ENCODE measurements around the gene TYW5. TPM values are rescaled to one million over a fixed set of nuclear protein-coding genes. Genes with fewer than 3 reads are reported as not detected.

The TYW5 gene
- total and polyA plus RNA-seq, 2 of the 13 experiments (the other 11 are each of a cell fraction or from before 2014, with no cell fraction given) = 8.3 to 14.6 TPM

DNA sequence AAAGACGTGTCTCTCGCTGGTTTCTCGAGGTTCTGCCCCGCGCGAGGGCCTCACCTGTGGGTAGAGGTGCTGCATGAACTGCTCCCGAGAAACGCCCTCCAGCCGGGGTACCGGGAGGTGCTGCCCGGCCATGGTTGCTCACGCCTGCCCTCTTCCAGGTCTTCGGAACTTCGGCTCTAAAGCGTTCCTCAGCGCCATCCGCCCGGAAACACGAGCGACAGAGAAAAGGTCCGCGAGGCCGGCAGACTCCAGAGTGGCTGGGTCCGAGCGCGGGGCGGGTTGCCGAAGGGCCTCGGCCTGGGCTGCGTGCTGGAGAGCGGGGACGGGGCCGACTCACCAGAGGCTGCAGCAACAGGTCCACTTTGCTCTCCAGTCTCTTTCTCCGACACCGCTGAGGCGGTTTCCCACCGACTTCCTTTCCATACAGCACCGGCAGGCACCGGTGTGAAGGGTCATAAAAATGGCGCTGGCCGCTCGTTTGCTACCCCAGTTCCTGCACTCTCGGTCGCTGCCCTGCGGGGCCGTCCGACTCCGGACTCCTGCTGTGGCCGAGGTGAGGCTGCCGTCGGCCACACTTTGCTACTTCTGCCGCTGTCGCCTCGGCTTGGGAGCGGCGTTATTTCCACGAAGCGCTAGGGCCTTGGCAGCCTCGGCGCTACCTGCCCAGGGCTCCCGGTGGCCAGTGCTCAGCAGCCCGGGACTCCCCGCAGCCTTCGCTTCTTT lies at the start of gene TYW5, which contains the start of gene MAIP1 (continued):
- TF ChIP-seq, protein P1, sequence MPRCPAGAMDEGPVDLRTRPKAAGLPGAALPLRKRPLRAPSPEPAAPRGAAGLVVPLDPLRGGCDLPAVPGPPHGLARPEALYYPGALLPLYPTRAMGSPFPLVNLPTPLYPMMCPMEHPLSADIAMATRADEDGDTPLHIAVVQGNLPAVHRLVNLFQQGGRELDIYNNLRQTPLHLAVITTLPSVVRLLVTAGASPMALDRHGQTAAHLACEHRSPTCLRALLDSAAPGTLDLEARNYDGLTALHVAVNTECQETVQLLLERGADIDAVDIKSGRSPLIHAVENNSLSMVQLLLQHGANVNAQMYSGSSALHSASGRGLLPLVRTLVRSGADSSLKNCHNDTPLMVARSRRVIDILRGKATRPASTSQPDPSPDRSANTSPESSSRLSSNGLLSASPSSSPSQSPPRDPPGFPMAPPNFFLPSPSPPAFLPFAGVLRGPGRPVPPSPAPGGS (CRISPR knock-in tag; IDR thresholded peaks at IDR 0.05) = peak; percentile 95
- TF ChIP-seq GLI4 (CRISPR knock-in tag; IDR thresholded peaks at IDR 0.05; ENCODE audit: borderline replicate concordance) (peak; percentile 99; the same call in 1 of the 2 replicates), ZNF235 (CRISPR knock-in tag; IDR thresholded peaks at IDR 0.05; ENCODE audit: borderline replicate concordance) (peak; percentile 88), ZMYM2 (CRISPR knock-in tag; IDR thresholded peaks at IDR 0.05) (peak; percentile 84), ZNF124 (CRISPR knock-in tag; IDR thresholded peaks at IDR 0.05) (peak; percentile 67), RXRB (CRISPR knock-in tag; IDR thresholded peaks at IDR 0.05; ENCODE audit: borderline replicate concordance) (peak; percentile 79), ZNF260 (CRISPR knock-in tag; IDR thresholded peaks at IDR 0.05; ENCODE audit: borderline replicate concordance, low read depth) (0 out of 2 replicates have a peak, but pooled peaks have one; percentile 63), ZNF296 (CRISPR knock-in tag; conservative IDR thresholded peaks at IDR 0.05) (peak; percentile 83), HINFP (CRISPR knock-in tag; IDR thresholded peaks at IDR 0.05; ENCODE audit: low read depth) (peak; percentile 71; the same call in 1 of the 2 replicates), RAD51 (IDR thresholded peaks at IDR 0.05; ENCODE audit: borderline replicate concordance) (no peak), THAP8 (CRISPR knock-in tag; IDR thresholded peaks at IDR 0.05; ENCODE audit: borderline replicate concordance) (peak; percentile 91; the same call in 1 of the 2 replicates), ZNF138 (CRISPR knock-in tag; IDR thresholded peaks at IDR 0.05; ENCODE audit: low read depth) (peak; percentile 83), NFIC (IDR thresholded peaks at IDR 0.05; ENCODE audit: low read length) (peak; percentile 73; the same call in 1 of the 2 replicates), SKI (IDR thresholded peaks at IDR 0.05; ENCODE audit: partially characterized antibody) (peak; percentile 69), PHF5A (CRISPR knock-in tag; IDR thresholded peaks at IDR 0.05; ENCODE audit: low read depth, unreplicated experiment) (no peak), PCBP1 (IDR thresholded peaks at IDR 0.05; ENCODE audit: borderline replicate concordance, low read depth, low read length) (peak; percentile 95), ZNF652 (CRISPR knock-in tag; IDR thresholded peaks at IDR 0.05; ENCODE audit: borderline replicate concordance, low read depth) (peak; percentile 19; the same call in 1 of the 2 replicates), TOE1 (CRISPR knock-in tag; IDR thresholded peaks at IDR 0.05) (peak; percentile 62; the same call in 1 of the 2 replicates), ZNF607 (CRISPR knock-in tag; IDR thresholded peaks at IDR 0.05; ENCODE audit: borderline replicate concordance) (peak; percentile 97), RARA (CRISPR knock-in tag; IDR thresholded peaks at IDR 0.05) (peak; percentile 35; the same call in 1 of the 2 replicates)
- TF ChIP-seq, protein P2, sequence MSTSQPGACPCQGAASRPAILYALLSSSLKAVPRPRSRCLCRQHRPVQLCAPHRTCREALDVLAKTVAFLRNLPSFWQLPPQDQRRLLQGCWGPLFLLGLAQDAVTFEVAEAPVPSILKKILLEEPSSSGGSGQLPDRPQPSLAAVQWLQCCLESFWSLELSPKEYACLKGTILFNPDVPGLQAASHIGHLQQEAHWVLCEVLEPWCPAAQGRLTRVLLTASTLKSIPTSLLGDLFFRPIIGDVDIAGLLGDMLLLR (CRISPR knock-in tag; IDR thresholded peaks at IDR 0.05) = peak; percentile 85
- TF ChIP-seq, protein P3, sequence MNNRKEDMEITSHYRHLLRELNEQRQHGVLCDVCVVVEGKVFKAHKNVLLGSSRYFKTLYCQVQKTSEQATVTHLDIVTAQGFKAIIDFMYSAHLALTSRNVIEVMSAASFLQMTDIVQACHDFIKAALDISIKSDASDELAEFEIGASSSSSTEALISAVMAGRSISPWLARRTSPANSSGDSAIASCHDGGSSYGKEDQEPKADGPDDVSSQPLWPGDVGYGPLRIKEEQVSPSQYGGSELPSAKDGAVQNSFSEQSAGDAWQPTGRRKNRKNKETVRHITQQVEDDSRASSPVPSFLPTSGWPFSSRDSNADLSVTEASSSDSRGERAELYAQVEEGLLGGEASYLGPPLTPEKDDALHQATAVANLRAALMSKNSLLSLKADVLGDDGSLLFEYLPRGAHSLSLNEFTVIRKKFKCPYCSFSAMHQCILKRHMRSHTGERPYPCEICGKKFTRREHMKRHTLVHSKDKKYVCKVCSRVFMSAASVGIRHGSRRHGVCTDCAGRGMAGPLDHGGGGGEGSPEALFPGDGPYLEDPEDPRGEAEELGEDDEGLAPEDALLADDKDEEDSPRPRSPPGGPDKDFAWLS (CRISPR knock-in tag; IDR thresholded peaks at IDR 0.05; ENCODE audit: borderline replicate concordance) = peak; percentile 23; the same call in 1 of the 2 replicates
